IMR-90 (cell line): Measurements from ENCODE around the gene FCSK. TPM values are rescaled to one million over a fixed set of nuclear protein-coding genes. Genes with fewer than 3 reads are reported as not detected.

Source experiments
- ATAC-seq: fragments of 200-7000 bp; cut with Tn5 transposase; 2 replicates; pipeline ENCODE4 v1.9.1; 2020; ENCODE audit warnings: low read depth, mild to moderate bottlenecking, moderate library complexity
- BruUV-seq: library from RNA; stranded (reverse); fragments of 400-500 nt; replicated peaks from 2 replicates; lab custom pipeline; 2021; lab: Mats Ljungman, UMichigan
- CTCF ChIA-PET: fragments of 300-600 bp; formaldehyde crosslinking; extraction: SDS; loops from one replicate; lab custom pipeline; 2021; ENCODE audit warnings: antibody characterized with exemption; lab: Yijun Ruan, JAX
- POLR2A ChIA-PET: fragments of 300-600 bp; sonication (Branson Sonifier 250); formaldehyde crosslinking; loops from one replicate; lab custom pipeline; 2022; ENCODE audit warnings: antibody characterized with exemption; ENCODE audit not compliant: unreplicated experiment; lab: Charles Lee
- DNase-seq: peaks from one replicate; pipeline ENCODE4 v3.0.0; 2013
- H2AFZ ChIP-seq: replicated peaks from 2 replicates; pipeline ENCODE3; 2013; ENCODE audit warnings: low read length, mild to moderate bottlenecking; ENCODE audit not compliant: poor library complexity
- H2AK5ac ChIP-seq: 2 replicates; pipeline ENCODE4 v1.6.1; 2013; ENCODE audit warnings: low read depth, low read length, inconsistent platforms
- H2AK9ac ChIP-seq: replicated peaks from 2 replicates; pipeline ENCODE3; 2013; ENCODE audit warnings: mild to moderate bottlenecking, low read depth, low read length, moderate library complexity; ENCODE audit not compliant: poor library complexity
- H2BK120ac ChIP-seq: 2 replicates; pipeline ENCODE4 v1.6.1; 2013; ENCODE audit warnings: low read depth, low read length, inconsistent platforms
- H2BK15ac ChIP-seq: 3 replicates; pipeline ENCODE4 v1.6.1; 2013; ENCODE audit warnings: low read depth, low read length, inconsistent platforms
- H2BK20ac ChIP-seq: 2 replicates; pipeline ENCODE4 v1.6.1; 2013; ENCODE audit warnings: low read depth, mild to moderate bottlenecking, inconsistent platforms, low read length, moderate library complexity
- H2BK5ac ChIP-seq: 2 replicates; pipeline ENCODE4 v1.6.1; 2013; ENCODE audit warnings: mild to moderate bottlenecking, low read depth, low read length, inconsistent platforms; ENCODE audit not compliant: poor library complexity, severe bottlenecking
- H3K14ac ChIP-seq: replicated peaks from 2 replicates; pipeline ENCODE4 v1.6.1; 2013; ENCODE audit warnings: low read depth, low read length, inconsistent platforms
- H3K18ac ChIP-seq: 2 replicates; pipeline ENCODE4 v1.6.1; 2013; ENCODE audit warnings: low read depth, low read length, control low read depth
- H3K23ac ChIP-seq: 2 replicates; pipeline ENCODE4 v1.6.1; 2013; ENCODE audit warnings: low read depth, low read length, inconsistent platforms
- H3K27ac ChIP-seq: 2 replicates; pipeline ENCODE4 v1.5.1; 2013; ENCODE audit warnings: mild to moderate bottlenecking, control low read depth, low read length; ENCODE audit not compliant: insufficient read depth
- H3K27me3 ChIP-seq: 2 replicates; pipeline ENCODE4 v1.6.1; 2013; ENCODE audit warnings: low read length; ENCODE audit not compliant: control insufficient read depth, insufficient read depth
- H3K36me3 ChIP-seq: 2 replicates; pipeline ENCODE4 v1.6.1; 2013; ENCODE audit warnings: low read length, mixed read lengths; ENCODE audit not compliant: control insufficient read depth, insufficient read depth
- H3K4ac ChIP-seq: 2 replicates; pipeline ENCODE4 v1.6.1; 2013; ENCODE audit warnings: low read depth, low read length, inconsistent platforms
- H3K4me1 ChIP-seq: 2 replicates; pipeline ENCODE4 v1.6.1; 2013; ENCODE audit warnings: low read length, mixed read lengths; ENCODE audit not compliant: control insufficient read depth, insufficient read depth
- H3K4me2 ChIP-seq: 2 replicates; pipeline ENCODE4 v1.6.1; 2013; ENCODE audit warnings: low read depth, mild to moderate bottlenecking, control low read depth, low read length, moderate library complexity
- H3K4me3 ChIP-seq: 2 replicates; pipeline ENCODE4 v1.5.1; 2013; ENCODE audit warnings: low read depth, mild to moderate bottlenecking, control low read depth, low read length, moderate library complexity; ENCODE audit not compliant: insufficient read depth
- H3K56ac ChIP-seq: 2 replicates; pipeline ENCODE4 v1.6.1; 2013; ENCODE audit warnings: low read length, inconsistent platforms; ENCODE audit not compliant: insufficient read depth; ENCODE audit errors: extremely low read depth
- H3K79me1 ChIP-seq, 2 experiments: 2 replicates each; pipeline ENCODE4 v1.6.1; 2013; ENCODE audit warnings: low read length in 2 of 2, inconsistent platforms in 1 of 2, low read depth in 1 of 2
- H3K9ac ChIP-seq: 2 replicates; pipeline ENCODE4 v1.6.1; 2013; ENCODE audit warnings: low read depth, low read length, control low read depth
- H3K9me1 ChIP-seq: 2 replicates; pipeline ENCODE4 v1.6.1; 2013; ENCODE audit warnings: low read length, inconsistent platforms; ENCODE audit not compliant: insufficient read depth
- H3K9me3 ChIP-seq: 2 replicates; pipeline ENCODE4 v1.6.1; 2013; ENCODE audit warnings: low read length; ENCODE audit not compliant: control insufficient read depth, insufficient read depth
- H4K20me1 ChIP-seq: 2 replicates; pipeline ENCODE4 v1.6.1; 2013; ENCODE audit warnings: low read length, inconsistent platforms; ENCODE audit not compliant: insufficient read depth
- H4K5ac ChIP-seq: 2 replicates; pipeline ENCODE4 v1.6.1; 2013; ENCODE audit warnings: mild to moderate bottlenecking, low read depth, low read length, control low read depth
- H4K8ac ChIP-seq, 2 experiments: 2 replicates each; pipeline ENCODE4 v1.6.1; 2013; ENCODE audit warnings: low read depth in 2 of 2, low read length in 2 of 2, control low read depth in 1 of 2, inconsistent platforms in 1 of 2
- H4K91ac ChIP-seq: 2 replicates; pipeline ENCODE4 v1.6.1; 2013; ENCODE audit warnings: low read depth, low read length, inconsistent platforms; ENCODE audit not compliant: insufficient read depth
- BHLHE40 ChIP-seq: fragments of 150-350 bp; IDR thresholded peaks from 2 replicates; pipeline ENCODE4 v1.6.1; 2016; ENCODE audit warnings: mild to moderate bottlenecking, low read depth, low read length
- CEBPB ChIP-seq: IDR thresholded peaks from 2 replicates; pipeline ENCODE4 v1.6.1; 2012; ENCODE audit warnings: low read depth, low read length, improper control_type of control experiment
- CHD1 ChIP-seq: IDR thresholded peaks from 2 replicates; pipeline ENCODE4 v1.6.1; 2012; ENCODE audit warnings: low read depth, low read length, improper control_type of control experiment
- CTCF ChIP-seq: conservative IDR thresholded peaks from 2 replicates; pipeline ENCODE4 v1.5.1; 2012; ENCODE audit warnings: mild to moderate bottlenecking, low read depth, low read length, improper control_type of control experiment
- FOS ChIP-seq: fragments of 150-350 bp; IDR thresholded peaks from 2 replicates; pipeline ENCODE4 v1.6.1; 2016; ENCODE audit warnings: low read depth, low read length
- MAZ ChIP-seq: IDR thresholded peaks from 2 replicates; pipeline ENCODE4 v1.6.1; 2012; ENCODE audit warnings: low read depth, mild to moderate bottlenecking, low read length, improper control_type of control experiment, moderate library complexity, borderline replicate concordance
- NFE2L2 ChIP-seq: fragments of 150-350 bp; IDR thresholded peaks from 2 replicates; pipeline ENCODE4 v1.6.1; 2016; ENCODE audit warnings: low read depth, mild to moderate bottlenecking, low read length
- POLR2A ChIP-seq: IDR thresholded peaks from 2 replicates; pipeline ENCODE4 v1.6.1; 2012; ENCODE audit warnings: mild to moderate bottlenecking, low read depth, low read length
- WGBS, 2 experiments: methylation state at CpG; one replicate each; pipeline versions ENCODE4 v1.1.5 to v1.1.7; 2013; ENCODE audit warnings: missing lambda C conversion rate in 2 of 2; ENCODE audit not compliant: insufficient read length in 1 of 2; ENCODE audit errors: extremely low coverage in 2 of 2; 5-methylcytosine and 5-hydroxymethylcytosine counted together
- dilution Hi-C: fragments of 300-500 bp; cut with HindIII; formaldehyde crosslinking; loops from one replicate; pipeline ENCODE4 v1.14.3; 2018; ENCODE audit warnings: low sequenced_read_pairs; ENCODE audit not compliant: unreplicated experiment
- in situ Hi-C: fragments of 300-500 bp; cut with MboI; formaldehyde crosslinking; loops from 3 replicates; pipeline ENCODE4 v1.14.3; 2019; ENCODE audit warnings: low sequenced_read_pairs, inconsistent platforms, mixed read lengths
- intact Hi-C: fragments of 100-400 bp; cut with micrococcal nuclease; formaldehyde crosslinking; loops from 2 replicates; pipeline ENCODE4 v1.10.0; 2022
- polyA plus RNA-seq, 3 experiments: library from polyadenylated mRNA; depleted of rRNA; stranded (reverse); fragments of >200 nt; gene quantifications; 2 replicates each; pipeline ENCODE4 v1.2.3, GENCODE V29; 2012; ENCODE audit warnings: low replicate concordance in 1 of 3
- total RNA-seq: library from RNA; depleted of rRNA; stranded (reverse); fragments of >200 nt; gene quantifications from 2 replicates; pipeline ENCODE4 v1.2.3, GENCODE V29; 2012
- TF ChIP-seq, protein P1 (sequence below): fragments of 150-350 bp; IDR thresholded peaks from 2 replicates; pipeline ENCODE4 v1.6.1; 2016; ENCODE audit warnings: low read depth, mild to moderate bottlenecking, low read length, moderate library complexity, borderline replicate concordance
- TF ChIP-seq, protein P2 (sequence below): fragments of 150-350 bp; IDR thresholded peaks from 2 replicates; pipeline ENCODE4 v1.6.1; 2017; ENCODE audit warnings: mild to moderate bottlenecking, antibody characterized with exemption, low read length, low read depth

The FCSK gene
- total and polyA plus RNA-seq, 2 of the 4 experiments (the other 2 are of a cell fraction), result 6.1 to 7.2 TPM

- peaks cover 2% of the 10 kb centered on the region; the same call in 1 of the 2 replicates for H3K4me1 ChIP-seq
- no peak overlapping the region for H3K14ac ChIP-seq
- no peak overlapping the region for H3K4ac ChIP-seq
- intact Hi-C loops (no loop called here), in situ Hi-C loops (no loop called here), dilution Hi-C loops (no loop called here)
- no peaks in the 10 kb centered on the region for H3K27me3 ChIP-seq
- H2BK15ac ChIP-seq, result no peak overlapping the region
- H2BK20ac ChIP-seq, result no peak overlapping the region
- WGBS, 2 experiments, result 100% methylated on average over 1 of the region's 13 CpGs; no CpG with 5 or more reads in 1 of the 2 experiments
- H3K9ac ChIP-seq, result no peak overlapping the region
- no peak overlapping the region for H2BK120ac ChIP-seq
- peaks cover 7% of the 10 kb centered on the region for H3K36me3 ChIP-seq
- H2AK5ac ChIP-seq, result no peak overlapping the region
- no peak for TF ChIP-seq BHLHE40
- no peak for TF ChIP-seq CTCF
- no peak for TF ChIP-seq MAZ
- TF ChIP-seq, protein P1, sequence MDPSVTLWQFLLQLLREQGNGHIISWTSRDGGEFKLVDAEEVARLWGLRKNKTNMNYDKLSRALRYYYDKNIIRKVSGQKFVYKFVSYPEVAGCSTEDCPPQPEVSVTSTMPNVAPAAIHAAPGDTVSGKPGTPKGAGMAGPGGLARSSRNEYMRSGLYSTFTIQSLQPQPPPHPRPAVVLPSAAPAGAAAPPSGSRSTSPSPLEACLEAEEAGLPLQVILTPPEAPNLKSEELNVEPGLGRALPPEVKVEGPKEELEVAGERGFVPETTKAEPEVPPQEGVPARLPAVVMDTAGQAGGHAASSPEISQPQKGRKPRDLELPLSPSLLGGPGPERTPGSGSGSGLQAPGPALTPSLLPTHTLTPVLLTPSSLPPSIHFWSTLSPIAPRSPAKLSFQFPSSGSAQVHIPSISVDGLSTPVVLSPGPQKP, result no peak
- TF ChIP-seq NFE2L2, result no peak
- no peak for TF ChIP-seq CHD1
- TF ChIP-seq POLR2A, result no peak
- TF ChIP-seq FOS, result no peak
- TF ChIP-seq, protein P2, sequence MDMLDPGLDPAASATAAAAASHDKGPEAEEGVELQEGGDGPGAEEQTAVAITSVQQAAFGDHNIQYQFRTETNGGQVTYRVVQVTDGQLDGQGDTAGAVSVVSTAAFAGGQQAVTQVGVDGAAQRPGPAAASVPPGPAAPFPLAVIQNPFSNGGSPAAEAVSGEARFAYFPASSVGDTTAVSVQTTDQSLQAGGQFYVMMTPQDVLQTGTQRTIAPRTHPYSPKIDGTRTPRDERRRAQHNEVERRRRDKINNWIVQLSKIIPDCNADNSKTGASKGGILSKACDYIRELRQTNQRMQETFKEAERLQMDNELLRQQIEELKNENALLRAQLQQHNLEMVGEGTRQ, result no peak
- no peak for TF ChIP-seq CEBPB
- H2AK9ac ChIP-seq, result no peak overlapping the region
- H3K9me3 ChIP-seq, result no peaks in the 10 kb centered on the region
- H4K5ac ChIP-seq, result no peak overlapping the region
- POLR2A ChIA-PET, result no interaction called here
- no peak overlapping the region for H4K8ac ChIP-seq
- H3K56ac ChIP-seq, result no peak overlapping the region
- H3K9me1 ChIP-seq, result peaks cover 32% of the 10 kb centered on the region
- peaks cover 36 to 92% of the 10 kb centered on the region in 2 experiments for H3K79me1 ChIP-seq
- H2BK5ac ChIP-seq, result no peak overlapping the region
- BruUV-seq, result no TSS peak
- no peak overlapping the region for H3K23ac ChIP-seq
- ATAC-seq, result no peak
- peaks cover 76% of the 10 kb centered on the region for H4K20me1 ChIP-seq
- CTCF ChIA-PET, result no interaction called here
- no peak overlapping the region for H3K4me2 ChIP-seq
- DNase-seq, result no peak
- no peak overlapping the region for H3K27ac ChIP-seq
- H3K4me3 ChIP-seq, result no peak overlapping the region
- no peak overlapping the region for H4K91ac ChIP-seq
- H3K18ac ChIP-seq, result no peak overlapping the region
- H2AFZ ChIP-seq, result no peak overlapping the region
Measured at GRCh38 chr16:70418274-70418992, 36.0 kb upstream of the FCSK start.
